HL-60/S4 (cell line): ENCODE data around the gene TPRX2.
"Not testable (repeated sequence)": the region's sequence is repeated elsewhere in the genome, so short reads cannot be mapped to it uniquely, and the experiment has no call there.

ENCODE experiments used
- in situ Hi-C: fragments of 300-500 bp; cut with MboI; formaldehyde crosslinking; loops from 2 replicates; pipeline ENCODE4 v1.14.3; 2022; ENCODE audit warnings: low sequenced_read_pairs

The TPRX2 gene

GRCh38 chr19:47860602-47861297 is 1.7 kb downstream of the TPRX2 start:
- in situ Hi-C loops, result no loop called here

GRCh38 chr19:47861630-47862029 is 2.6 kb downstream of the TPRX2 start:
- in situ Hi-C loops, result no loop called here

- in situ Hi-C loops, result no loop called here
Measured at GRCh38 chr19:47863514-47863936, 4.5 kb downstream of the TPRX2 start.

- in situ Hi-C loops, result no loop called here
Measured at GRCh38 chr19:47865166-47865565, 6.1 kb downstream of the TPRX2 start.

GRCh38 chr19:47878906-47879305 is 19.9 kb downstream of the TPRX2 start:
- in situ Hi-C loops, result no loop called here

GRCh38 chr19:47879385-47879784 is 20.4 kb downstream of the TPRX2 start:
- in situ Hi-C loops, result not testable (repeated sequence)

- in situ Hi-C loops, result no loop called here
Measured at GRCh38 chr19:47881757-47882156, 22.7 kb downstream of the TPRX2 start.

- in situ Hi-C loops, result no loop called here
Measured at GRCh38 chr19:47882890-47883289, 23.9 kb downstream of the TPRX2 start.

GRCh38 chr19:47885067-47885463 is 26.0 kb downstream of the TPRX2 start:
- in situ Hi-C loops, result no loop called here

GRCh38 chr19:47886010-47886559 is 27.1 kb downstream of the TPRX2 start, which contains the start of gene SULT2A1:
TSS of gene SULT2A1 (minus strand) at chr19:47886315. CDS start at chr19:47886257, 58 bp downstream.
- in situ Hi-C loops, result no loop called here

GRCh38 chr19:47890865-47891621 is 32.0 kb downstream of the TPRX2 start:
- in situ Hi-C loops, result no loop called here

GRCh38 chr19:47891622-47891922 is 32.5 kb downstream of the TPRX2 start:
- in situ Hi-C loops, result no loop called here

GRCh38 chr19:47891923-47892666 is 33.1 kb downstream of the TPRX2 start:
- in situ Hi-C loops, result no loop called here

GRCh38 chr19:47895165-47895782 is 36.2 kb downstream of the TPRX2 start:
- in situ Hi-C loops, result no loop called here

GRCh38 chr19:47896019-47896418 is 37.0 kb downstream of the TPRX2 start:
- in situ Hi-C loops, result no loop called here

- in situ Hi-C loops, result no loop called here
Measured at GRCh38 chr19:47896773-47897172, 37.7 kb downstream of the TPRX2 start.

GRCh38 chr19:47897861-47898260 is 38.8 kb downstream of the TPRX2 start:
- in situ Hi-C loops, result no loop called here

- in situ Hi-C loops, result no loop called here
Measured at GRCh38 chr19:47899335-47899734, 40.3 kb downstream of the TPRX2 start.

- in situ Hi-C loops, result no loop called here
Measured at GRCh38 chr19:47901370-47901769, 42.3 kb downstream of the TPRX2 start.

- in situ Hi-C loops, result not testable (repeated sequence)
Measured at GRCh38 chr19:47909350-47909749, 50.3 kb downstream of the TPRX2 start.

GRCh38 chr19:47910191-47910590 is 51.2 kb downstream of the TPRX2 start:
- in situ Hi-C loops, result not testable (repeated sequence)
